Activated CD4-positive, alpha-beta T cell treated with anti-CD3 and anti-CD28 coated beads, Interleukin-2, amount 50 U/mL, for 24 hours (primary cell): ENCODE measurements around the gene BIVM.

Experiments
- DNase-seq, 2 donors: peaks; one replicate each; pipeline ENCODE4 v3.0.0-alpha.2; 2020; ENCODE audit warnings: low read depth in 1 of 2, low spot score in 1 of 2

BIVM gene

DNA sequence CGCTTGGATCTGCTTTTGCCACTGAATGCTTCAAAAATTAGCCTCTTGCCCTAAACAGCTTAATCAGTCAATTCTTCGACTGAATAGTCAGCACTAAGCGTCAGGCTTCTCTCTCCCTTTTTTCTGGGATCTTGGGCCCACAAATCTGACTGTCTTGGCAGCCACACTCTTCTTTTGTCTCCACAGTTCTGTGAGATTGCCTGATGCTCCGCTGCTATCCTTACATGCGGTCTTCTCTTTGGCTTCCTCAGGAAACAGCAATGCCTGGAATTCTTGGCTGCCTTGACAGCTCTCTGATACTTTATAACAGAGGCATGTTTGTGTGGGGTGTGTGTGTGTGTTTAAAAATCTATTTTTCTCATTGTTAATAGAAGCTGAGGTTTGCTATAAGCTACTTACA, 79.6 kb downstream of the BIVM start:
- no peak for DNase-seq

GRCh38 chr13:102879793-102880499, 81.0 kb downstream of the BIVM start:
- no peak for DNase-seq

GRCh38 chr13:102881819-102882686, 83.1 kb downstream of the BIVM start:
- no peak for DNase-seq
